Lower leg skin (tissue), 3 donors: ENCODE data around the gene PEX14.

ENCODE experiments used
- POLR2A ChIP-seq, 2 donors: fragments of 450-650 bp; IDR thresholded peaks; one replicate each; pipeline ENCODE4 v1.6.1; 2016 to 2017; ENCODE audit warnings: antibody characterized with exemption in 2 of 2, mild to moderate bottlenecking in 1 of 2, moderate library complexity in 1 of 2
- TF ChIP-seq, protein P1 (sequence below), 3 donors: fragments of 450-650 bp; IDR thresholded peaks; one replicate each; pipeline ENCODE4 v1.5.1; 2016; ENCODE audit warnings: antibody characterized with exemption in 3 of 3, mild to moderate bottlenecking in 3 of 3, moderate library complexity in 2 of 3

DNA sequence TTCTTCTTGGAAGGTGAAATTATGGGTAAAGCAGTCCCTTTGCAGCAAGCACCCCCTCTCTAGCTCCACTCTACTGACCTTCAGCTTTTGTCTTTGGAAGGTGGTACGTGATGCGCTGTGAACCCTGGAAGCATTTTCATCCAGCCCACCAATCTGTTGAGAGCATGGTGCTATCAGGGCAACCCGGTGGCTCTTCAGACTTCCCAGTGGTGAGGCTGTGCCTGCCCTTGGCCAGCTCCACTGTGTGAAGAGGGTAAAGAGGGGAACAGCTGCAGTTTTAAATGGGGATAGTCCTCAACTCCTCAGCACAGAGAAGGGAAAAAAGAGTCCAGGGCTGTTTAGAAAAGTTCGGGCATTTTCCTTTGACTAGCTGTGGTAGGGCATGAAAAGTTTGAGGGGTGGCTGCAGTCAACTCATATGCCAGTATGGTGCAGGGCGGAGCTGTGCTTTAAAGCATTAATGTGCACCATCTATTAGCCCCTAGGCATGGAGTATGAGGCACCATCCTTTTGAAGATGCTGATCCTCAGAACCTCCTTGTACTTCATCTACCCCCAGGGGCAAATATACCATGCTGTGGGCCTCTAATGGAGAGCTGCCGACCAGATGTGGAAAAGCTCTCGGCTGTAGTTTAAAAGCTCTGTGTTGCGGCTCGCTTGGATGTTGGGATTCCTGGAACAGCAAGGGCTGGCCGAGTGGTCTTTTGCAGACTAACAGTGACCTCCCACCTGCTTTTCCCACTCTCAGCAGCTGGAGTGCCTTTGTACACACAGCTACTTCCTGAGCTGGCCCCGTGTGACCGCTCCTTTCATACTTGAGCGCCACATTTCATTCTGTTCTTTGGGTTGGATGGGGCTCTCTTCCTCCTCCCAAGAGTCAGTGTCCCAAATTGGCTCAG lies 123.0 kb downstream of the PEX14 start:
- TF ChIP-seq, protein P1, sequence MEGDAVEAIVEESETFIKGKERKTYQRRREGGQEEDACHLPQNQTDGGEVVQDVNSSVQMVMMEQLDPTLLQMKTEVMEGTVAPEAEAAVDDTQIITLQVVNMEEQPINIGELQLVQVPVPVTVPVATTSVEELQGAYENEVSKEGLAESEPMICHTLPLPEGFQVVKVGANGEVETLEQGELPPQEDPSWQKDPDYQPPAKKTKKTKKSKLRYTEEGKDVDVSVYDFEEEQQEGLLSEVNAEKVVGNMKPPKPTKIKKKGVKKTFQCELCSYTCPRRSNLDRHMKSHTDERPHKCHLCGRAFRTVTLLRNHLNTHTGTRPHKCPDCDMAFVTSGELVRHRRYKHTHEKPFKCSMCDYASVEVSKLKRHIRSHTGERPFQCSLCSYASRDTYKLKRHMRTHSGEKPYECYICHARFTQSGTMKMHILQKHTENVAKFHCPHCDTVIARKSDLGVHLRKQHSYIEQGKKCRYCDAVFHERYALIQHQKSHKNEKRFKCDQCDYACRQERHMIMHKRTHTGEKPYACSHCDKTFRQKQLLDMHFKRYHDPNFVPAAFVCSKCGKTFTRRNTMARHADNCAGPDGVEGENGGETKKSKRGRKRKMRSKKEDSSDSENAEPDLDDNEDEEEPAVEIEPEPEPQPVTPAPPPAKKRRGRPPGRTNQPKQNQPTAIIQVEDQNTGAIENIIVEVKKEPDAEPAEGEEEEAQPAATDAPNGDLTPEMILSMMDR (IDR thresholded peaks at IDR 0.05): no peak
- TF ChIP-seq POLR2A (IDR thresholded peaks at IDR 0.05): no peak
